GM13976 (cell line): ENCODE results near the gene RAB27A.
"Not testable (repeated sequence)": the region's sequence is repeated elsewhere in the genome, so short reads cannot be mapped to it uniquely, and the experiment has no call there.

Source experiments
- DNase-seq: peaks from one replicate; pipeline ENCODE4 v3.0.0; 2012; ENCODE audit warnings: low spot score
- in situ Hi-C: fragments of 300-500 bp; cut with MboI; formaldehyde crosslinking; loops from one replicate; pipeline ENCODE4 v1.12.0; 2022; ENCODE audit warnings: low sequenced_read_pairs, mixed read lengths, inconsistent platforms; ENCODE audit not compliant: unreplicated experiment
- TF ChIP-seq, protein P1 (sequence below): IDR thresholded peaks from 2 replicates; pipeline ENCODE4 v1.5.1; 2012; ENCODE audit warnings: borderline replicate concordance, mild to moderate bottlenecking; ENCODE audit not compliant: insufficient read depth; ENCODE audit errors: extremely low read depth, missing control alignments, control extremely low read depth

Gene RAB27A

DNA sequence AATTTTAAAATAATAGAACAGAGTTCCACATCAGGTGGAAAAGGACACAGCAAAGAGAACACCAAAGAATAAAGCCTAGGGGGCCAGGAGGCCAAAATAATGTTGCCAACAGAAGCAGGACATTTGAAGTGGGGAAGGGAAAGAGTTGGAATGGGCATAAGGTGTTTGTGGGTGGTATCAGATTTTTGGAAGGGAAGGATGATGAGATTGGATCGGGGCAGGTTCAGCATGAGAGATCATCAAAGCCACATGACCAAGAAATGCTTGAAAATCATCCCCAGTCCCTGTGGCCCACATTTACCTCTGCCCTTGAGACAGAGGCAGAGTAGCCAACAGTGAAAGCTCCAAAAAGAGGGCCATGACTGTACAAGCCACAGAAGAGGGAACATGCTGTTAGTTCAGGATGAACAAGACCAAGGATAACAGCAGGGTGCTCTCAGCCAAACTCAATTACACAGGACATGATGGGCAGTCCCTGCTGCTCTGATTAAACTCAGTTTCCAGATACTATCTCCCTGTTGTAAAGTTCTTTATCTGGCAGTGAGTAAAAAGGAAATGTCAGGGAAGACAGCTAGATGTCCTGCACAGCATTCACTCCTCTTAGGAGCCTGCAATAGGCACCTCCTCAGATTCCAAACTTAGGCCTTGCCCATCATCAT lies 32.5 kb downstream of the RAB27A start:
- no peak for DNase-seq
- TF ChIP-seq, protein P1, sequence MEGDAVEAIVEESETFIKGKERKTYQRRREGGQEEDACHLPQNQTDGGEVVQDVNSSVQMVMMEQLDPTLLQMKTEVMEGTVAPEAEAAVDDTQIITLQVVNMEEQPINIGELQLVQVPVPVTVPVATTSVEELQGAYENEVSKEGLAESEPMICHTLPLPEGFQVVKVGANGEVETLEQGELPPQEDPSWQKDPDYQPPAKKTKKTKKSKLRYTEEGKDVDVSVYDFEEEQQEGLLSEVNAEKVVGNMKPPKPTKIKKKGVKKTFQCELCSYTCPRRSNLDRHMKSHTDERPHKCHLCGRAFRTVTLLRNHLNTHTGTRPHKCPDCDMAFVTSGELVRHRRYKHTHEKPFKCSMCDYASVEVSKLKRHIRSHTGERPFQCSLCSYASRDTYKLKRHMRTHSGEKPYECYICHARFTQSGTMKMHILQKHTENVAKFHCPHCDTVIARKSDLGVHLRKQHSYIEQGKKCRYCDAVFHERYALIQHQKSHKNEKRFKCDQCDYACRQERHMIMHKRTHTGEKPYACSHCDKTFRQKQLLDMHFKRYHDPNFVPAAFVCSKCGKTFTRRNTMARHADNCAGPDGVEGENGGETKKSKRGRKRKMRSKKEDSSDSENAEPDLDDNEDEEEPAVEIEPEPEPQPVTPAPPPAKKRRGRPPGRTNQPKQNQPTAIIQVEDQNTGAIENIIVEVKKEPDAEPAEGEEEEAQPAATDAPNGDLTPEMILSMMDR: no peak
- in situ Hi-C loops: no loop called here

DNA sequence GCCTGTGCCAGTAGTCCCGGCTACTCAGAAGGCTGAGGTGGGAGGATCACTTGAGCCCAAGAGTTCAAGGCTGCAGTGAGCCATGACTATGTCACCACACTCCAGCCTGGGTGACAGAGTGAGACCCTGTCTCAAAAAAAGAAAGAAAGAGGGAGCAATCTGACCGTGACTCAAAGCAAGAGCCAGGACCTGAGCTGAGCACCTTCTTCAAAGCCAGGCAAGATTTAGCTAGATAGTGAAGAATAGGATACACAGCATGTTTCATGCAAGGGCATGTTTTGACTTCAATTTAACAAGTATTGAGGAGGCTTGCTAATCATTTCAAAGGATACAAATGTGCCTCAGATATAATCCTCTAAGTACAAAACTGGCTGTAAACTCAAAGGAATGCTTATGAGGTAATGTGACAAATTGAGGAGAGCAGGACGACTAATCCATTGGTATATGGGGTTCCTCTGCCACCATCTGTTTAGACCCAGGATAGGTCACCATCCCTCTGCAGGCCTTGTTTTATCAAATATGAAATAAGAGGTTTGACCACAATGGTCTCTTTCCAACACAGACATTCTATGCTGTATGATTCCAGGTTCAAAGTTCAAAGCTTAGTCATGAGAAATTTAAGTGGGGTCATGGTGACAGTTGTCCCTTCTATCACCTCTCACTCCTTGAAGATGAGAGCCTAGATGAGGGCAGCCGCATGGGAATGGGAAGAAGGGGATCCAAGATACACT lies 33.2 kb downstream of the RAB27A start:
- no peak for DNase-seq
- TF ChIP-seq, protein P1: no peak
- in situ Hi-C loops: no loop called here

DNA sequence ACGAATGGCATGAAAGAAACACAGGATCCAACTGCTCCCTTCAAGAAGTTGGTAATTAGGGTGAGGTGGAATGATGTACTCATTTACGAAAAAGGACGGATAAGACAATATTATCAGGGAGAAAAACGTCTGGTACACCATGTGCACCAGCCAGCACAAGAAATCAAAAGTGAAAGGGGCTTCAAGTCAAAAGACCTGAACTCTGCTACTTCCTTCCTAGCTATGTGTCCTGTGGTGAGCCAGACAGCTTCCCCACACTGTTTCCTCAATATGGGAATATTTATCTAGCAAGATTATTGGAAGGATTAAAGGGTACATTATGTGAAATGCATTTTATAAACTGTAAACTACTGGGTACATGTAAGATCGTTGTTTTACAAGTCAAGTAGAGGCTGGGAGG lies 33.9 kb downstream of the RAB27A start:
- TF ChIP-seq, protein P1: no peak
- DNase-seq: no peak
- in situ Hi-C loops: no loop called here

DNA sequence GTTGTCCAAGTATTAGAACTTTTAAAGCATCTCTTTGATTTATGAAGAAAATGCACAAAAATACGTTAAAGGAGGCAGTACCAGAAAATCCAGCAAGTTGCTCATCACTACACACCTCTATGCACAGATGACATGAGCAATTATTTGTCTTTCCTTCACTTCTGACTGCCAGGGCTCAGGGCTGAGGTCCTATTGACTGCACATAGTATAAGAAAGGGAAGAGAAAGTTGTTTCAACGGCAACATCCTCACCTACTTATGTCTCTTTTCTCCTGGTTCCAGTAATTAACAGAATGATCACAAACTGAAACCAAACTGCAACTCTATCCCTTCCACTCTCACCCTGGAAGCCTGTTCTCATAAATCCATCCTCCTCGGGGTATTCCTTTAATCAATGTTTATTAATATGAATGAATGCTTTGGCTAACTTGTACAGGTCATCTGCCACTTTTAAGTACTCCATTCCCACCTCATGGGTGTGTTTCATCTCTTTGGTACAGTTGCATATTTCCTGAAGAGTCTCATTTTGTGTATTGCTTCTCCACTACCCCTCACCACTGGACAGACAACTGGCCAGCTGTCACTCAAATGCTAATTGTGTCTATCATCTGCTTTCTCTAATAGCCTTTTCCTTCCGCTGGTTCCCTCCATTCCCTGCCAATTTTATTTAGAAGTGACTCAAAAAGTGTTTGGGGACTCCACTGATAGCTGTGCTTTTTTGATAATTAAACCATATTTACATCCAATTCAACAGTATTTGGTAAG lies 34.5 kb downstream of the RAB27A start:
- TF ChIP-seq, protein P1: no peak
- in situ Hi-C loops: no loop called here
- no peak for DNase-seq

DNA sequence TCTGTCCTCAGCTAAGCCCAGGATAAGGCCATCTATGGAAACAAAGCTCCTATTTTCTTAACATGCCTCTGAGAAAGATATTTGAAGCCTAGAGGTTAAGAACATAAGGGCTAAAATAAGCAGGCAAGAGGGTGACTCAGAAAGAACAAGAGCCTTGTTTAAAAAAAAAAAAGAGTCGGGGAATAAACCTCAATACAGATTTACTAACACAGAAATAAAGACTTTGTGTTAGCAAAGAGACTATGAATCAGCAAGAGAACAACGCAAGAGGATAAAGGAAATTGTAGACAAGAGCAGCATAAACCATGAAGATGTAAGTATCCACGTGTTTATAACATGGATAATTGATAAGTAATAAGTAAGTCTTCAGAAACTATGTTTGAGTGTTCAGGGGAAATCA lies 36.0 kb downstream of the RAB27A start:
- TF ChIP-seq, protein P1: no peak
- in situ Hi-C loops: no loop called here
- DNase-seq: no peak

DNA sequence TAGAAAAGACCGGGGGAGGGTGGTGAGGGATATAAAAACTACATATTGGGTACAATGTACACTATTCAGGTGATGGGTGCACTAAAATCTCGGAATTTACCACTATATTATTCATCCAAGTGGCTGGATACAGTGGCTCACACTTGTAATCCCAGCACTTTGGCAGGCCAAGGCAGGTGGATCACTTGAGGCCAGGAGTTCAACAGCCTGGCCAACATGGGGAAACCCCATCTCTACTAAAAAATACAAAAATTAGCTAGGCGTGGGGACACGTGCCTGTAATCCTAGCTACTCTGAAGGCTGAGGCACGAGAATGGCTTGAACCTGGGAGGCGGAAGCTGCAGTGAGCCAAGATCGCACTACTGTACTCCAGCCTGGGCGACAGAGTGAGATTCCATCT lies 37.4 kb downstream of the RAB27A start:
- DNase-seq, in situ Hi-C loops: not testable (repeated sequence)

DNA sequence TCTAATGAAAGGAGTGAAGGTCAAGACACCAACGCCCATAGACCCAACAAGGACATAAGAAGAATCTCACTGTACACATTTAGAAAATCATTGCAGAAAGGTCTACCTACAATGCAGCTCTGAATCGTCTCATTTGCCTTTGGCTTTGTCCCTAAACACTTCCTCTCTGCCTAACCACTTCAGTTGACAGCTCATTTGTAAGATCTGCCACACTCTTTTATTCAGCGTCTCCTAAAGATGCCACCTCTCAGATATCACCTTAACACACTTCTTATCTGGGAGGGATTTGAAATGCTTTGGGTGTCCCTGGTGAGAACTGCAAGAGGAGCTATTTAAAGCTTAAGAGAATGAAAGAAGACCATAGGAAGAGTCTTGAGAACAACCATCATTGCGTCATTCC lies 38.7 kb downstream of the RAB27A start:
- in situ Hi-C loops: no loop called here
- TF ChIP-seq, protein P1: no peak

More for the DNA sequence above, 38.7 kb downstream of the RAB27A start:
- no peak for DNase-seq
